NK-92 (cell line): Measurements from ENCODE around the gene IBTK.
"Not testable (repeated sequence)": the region's sequence is repeated elsewhere in the genome, so short reads cannot be mapped to it uniquely, and the experiment has no call there.

Experiments used
- DNase-seq: peaks from one replicate; lab custom pipeline; 2025; ENCODE audit not compliant: unreplicated experiment; lab: John Stamatoyannopoulos, UW

The IBTK gene, protein sequence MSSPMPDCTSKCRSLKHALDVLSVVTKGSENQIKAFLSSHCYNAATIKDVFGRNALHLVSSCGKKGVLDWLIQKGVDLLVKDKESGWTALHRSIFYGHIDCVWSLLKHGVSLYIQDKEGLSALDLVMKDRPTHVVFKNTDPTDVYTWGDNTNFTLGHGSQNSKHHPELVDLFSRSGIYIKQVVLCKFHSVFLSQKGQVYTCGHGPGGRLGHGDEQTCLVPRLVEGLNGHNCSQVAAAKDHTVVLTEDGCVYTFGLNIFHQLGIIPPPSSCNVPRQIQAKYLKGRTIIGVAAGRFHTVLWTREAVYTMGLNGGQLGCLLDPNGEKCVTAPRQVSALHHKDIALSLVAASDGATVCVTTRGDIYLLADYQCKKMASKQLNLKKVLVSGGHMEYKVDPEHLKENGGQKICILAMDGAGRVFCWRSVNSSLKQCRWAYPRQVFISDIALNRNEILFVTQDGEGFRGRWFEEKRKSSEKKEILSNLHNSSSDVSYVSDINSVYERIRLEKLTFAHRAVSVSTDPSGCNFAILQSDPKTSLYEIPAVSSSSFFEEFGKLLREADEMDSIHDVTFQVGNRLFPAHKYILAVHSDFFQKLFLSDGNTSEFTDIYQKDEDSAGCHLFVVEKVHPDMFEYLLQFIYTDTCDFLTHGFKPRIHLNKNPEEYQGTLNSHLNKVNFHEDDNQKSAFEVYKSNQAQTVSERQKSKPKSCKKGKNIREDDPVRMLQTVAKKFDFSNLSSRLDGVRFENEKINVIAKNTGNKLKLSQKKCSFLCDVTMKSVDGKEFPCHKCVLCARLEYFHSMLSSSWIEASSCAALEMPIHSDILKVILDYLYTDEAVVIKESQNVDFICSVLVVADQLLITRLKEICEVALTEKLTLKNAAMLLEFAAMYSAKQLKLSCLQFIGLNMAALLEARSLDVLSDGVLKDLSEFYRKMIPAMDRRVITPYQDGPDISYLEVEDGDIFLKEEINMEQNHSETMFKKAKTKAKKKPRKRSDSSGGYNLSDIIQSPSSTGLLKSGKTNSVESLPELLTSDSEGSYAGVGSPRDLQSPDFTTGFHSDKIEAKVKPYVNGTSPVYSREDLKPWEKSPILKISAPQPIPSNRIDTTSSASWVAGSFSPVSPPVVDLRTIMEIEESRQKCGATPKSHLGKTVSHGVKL (N-terminal part only)

DNA sequence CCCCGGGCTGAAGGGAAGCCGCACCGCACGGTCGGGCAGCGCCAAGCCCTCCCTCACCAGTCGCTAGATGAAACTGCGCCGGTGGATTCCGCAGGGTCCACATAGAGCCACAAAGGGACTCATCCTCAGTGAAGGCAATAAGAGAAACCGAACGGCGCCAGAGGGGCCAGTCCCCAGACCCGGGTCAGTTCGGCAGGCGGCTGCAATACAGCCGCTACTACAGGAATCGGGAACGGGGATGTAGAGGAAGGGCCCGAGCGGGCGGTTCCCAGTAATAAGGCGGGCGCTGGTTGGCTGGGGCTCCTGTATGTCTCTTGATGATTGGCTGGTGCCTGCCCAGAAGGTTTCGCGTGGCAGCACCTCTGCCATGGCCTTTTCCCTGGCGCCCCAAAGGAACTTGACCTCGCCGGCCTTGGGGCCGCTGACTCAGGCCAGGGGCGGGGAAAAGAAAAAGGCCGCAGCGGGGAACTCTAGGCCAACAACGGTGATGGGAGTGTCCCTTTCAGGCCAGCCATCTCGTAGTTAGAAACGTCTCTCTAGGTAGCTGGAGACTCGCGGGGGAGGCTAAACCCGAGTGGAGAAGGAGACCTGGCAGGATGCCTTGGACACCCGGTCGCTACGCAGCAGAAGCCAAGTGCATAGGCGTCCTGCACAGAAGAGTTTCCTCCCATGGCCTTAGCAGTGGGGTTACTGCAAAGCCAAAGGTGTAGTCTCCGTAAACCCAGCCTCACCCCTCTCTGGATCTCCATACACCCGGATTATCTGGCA lies at the start of gene IBTK:
TSS of gene IBTK (minus strand) at position 240 of the 768 bp plus-strand sequence. CDS start 7,258 bp downstream, outside the sequence.
- DNase-seq, result peak; percentile 21

- DNase-seq, result no peak
Measured at GRCh38 chr6:82283771-82284410, 36.3 kb upstream of the IBTK start.

DNA sequence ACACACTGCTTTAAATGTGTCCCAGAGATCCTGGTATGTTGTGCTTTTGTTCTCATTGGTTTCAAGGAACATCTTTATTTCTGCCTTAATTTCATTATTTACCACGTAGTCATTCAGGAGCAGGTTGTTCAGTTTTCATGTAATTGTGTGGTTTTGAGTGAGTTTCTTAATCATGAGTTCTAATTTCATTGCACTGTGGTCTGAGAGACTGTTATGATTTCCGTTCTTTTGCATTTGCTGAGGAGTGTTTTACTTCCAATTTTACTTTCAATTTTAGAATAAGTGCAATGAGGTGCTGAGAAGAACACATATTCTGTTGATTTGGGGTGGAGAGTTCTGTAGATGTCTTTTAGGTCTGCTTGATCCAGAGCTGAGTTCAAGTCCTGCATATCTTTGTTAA lies 34.0 kb upstream of the IBTK start:
- not testable (repeated sequence) for DNase-seq

- DNase-seq, result no peak
Measured at GRCh38 chr6:82277686-82278085, 30.1 kb upstream of the IBTK start.

DNA sequence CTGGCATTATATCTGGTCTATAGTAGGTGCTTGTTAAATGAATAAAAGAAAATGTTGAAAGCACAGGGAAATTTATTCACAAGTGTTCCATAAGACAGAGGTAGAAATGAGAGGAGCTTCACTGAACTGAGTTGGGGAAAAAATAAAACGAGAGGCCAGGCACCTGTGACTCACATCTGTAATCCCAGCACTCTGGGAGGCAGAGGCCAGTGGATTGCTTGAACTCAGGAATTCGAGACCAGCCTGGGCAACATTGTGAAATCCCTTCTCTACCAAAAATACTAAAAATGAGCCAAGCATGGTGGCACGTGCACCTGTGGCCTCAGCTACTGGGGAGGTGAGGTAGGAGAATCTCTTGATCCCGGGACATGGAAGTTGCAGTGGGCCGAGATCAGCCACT lies 28.1 kb upstream of the IBTK start:
- no peak for DNase-seq

DNA sequence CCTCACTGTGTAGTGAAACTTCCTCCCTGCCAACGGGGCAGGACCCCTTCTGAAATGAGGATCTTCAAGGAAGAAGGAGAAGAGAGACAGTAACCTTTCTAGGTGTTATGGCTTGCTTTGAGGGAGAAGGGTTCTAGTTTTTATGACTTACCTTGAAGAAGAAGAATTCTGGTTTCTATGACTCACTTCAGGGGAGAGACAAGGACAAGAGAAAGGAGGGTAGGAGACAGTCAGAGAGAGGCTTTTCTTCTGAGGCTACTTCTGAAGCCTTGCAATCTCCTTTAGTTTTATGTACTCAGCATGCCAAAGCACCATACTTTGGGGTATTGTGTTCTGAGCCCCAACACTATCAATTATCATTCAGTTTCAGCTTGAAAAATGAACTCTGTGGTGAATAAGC lies 25.8 kb upstream of the IBTK start:
- DNase-seq, result no peak

DNA sequence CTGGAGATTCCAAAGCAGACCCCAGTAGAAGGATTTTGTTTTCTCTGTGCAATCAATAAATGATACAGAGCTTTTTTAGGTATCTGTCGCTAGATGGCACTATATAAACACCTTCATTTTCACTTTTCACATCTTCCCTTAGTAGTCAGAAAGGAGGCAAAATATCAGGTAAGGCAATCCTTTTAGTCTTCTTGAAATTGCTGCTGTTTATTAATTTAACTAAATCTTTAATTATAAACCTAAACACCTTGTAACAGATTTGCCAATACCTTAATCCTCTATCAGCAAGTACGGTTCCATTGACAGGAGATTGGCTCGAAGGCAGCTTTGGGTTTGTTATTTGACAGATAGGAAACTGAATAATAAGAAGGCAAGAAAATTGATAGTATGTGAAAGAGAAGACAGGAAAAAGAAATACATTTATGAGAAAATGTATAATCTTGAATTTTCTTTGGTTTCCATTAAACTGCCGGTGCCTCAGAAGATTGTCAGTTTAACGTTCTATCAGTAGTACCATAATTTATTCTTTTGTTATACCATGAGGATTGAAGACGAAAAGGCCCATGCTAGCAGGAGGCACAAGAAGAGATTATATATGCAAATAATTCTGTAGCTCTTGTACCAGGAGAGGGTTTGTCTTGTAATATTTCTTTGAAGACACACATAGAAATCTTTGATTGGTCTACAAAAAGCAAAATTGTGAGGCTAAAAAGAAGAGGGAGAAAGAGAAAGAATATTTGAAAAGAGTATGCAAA lies 23.5 kb upstream of the IBTK start:
- no peak for DNase-seq

DNA sequence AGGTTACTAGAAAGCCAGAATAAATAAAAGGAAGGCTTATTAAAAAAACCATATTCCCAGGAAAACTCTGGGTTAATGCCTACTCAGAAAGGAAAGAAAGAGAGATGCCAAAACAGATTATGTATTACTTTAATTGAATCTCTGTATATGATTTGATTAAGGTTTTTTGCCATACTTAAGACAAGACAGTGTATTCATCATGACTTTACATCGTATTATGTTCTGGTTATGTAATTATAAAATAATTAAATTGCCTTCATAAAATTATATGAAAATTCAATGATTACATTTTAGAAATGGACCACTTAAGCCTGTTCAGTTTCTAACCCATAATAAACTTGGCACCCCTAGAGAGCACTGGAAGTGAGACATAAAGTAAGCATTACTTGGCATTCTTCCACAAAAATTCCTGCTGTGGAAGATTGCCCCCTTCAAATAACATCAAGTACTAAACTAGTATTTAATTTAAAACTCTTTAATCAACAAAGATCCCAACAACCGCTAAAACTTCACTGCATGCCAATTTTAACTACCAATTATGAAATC lies 20.8 kb upstream of the IBTK start:
- DNase-seq, result no peak

GRCh38 chr6:82264824-82265223 lies 17.3 kb upstream of the IBTK start:
- DNase-seq, result no peak

DNA sequence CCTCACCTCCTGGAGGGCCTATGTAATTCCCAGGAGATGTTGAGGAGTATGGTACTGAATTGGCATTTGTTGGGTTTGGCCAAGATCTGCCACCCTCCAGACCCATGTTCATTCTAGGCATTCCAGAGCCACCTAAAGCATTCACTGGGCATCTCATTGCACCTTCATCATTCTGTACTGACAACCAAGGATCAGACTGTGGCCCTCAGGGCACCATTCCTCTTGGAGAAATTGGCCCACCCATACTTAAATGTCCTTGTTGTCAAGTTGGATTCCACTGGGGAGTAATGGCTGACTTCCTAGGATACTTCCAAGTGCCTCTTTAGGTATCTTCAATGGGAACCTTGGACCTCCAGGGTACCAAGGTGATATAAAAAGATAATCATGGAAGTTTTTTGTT lies 16.8 kb upstream of the IBTK start:
- no peak for DNase-seq

- no peak for DNase-seq
Measured at GRCh38 chr6:82263916-82264315, 16.4 kb upstream of the IBTK start.

- DNase-seq, result no peak
Measured at GRCh38 chr6:82260997-82261732, 13.6 kb upstream of the IBTK start.

- DNase-seq, result no peak
Measured at GRCh38 chr6:82259389-82259788, 11.8 kb upstream of the IBTK start.

DNA sequence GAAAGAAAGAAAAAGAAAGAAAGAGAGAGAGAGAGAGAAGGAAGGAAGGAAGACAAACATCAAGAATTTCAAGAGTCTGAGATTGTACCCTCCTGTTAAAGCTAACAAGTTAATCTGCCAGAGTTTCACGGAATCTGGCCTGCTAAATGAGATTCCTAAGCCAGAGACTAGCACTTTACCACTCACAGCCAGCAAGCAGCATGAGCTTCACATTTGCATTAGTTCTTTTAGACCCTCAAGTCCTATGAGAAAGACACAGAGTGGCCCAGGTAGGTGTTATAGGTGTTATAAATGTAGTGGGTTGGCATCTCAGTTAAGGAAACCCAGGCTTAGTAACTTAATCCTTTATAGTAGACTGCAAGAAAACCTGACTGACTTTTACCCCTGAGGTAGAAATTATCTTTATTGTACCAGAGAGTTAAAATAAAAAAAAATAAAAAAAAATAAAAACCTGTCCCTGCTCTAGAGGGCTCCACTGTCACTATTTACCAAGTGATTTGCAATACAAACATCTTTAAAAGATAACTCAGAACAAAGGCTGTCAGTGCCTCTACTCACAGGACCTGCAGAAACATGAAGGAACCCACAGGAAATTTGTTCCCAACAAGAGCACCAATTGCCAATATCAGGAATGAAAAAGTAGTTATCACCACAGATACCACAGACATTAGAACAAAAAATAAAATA lies 9.7 kb upstream of the IBTK start:
- DNase-seq, result no peak

- DNase-seq, result not testable (repeated sequence)
Measured at GRCh38 chr6:82254722-82255121, 7.2 kb upstream of the IBTK start.

DNA sequence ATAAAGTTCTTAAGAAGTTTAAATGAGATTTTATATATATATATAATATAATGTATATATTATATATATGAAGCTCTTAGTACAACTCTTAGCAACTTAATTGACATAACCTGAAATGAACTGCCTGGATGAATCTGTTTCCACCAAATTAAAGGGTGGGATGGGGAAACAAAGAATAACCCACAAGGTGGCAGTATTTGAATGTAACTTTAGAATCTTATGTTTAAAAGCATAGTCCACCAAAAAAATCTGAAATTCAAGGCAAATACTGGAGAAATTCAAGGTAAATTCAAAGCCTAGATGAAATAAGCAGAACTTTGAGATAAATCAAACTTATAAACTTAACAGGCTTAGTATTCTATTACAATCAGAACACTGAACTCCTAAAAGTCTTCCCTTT lies 4.4 kb upstream of the IBTK start:
- DNase-seq, result no peak

DNA sequence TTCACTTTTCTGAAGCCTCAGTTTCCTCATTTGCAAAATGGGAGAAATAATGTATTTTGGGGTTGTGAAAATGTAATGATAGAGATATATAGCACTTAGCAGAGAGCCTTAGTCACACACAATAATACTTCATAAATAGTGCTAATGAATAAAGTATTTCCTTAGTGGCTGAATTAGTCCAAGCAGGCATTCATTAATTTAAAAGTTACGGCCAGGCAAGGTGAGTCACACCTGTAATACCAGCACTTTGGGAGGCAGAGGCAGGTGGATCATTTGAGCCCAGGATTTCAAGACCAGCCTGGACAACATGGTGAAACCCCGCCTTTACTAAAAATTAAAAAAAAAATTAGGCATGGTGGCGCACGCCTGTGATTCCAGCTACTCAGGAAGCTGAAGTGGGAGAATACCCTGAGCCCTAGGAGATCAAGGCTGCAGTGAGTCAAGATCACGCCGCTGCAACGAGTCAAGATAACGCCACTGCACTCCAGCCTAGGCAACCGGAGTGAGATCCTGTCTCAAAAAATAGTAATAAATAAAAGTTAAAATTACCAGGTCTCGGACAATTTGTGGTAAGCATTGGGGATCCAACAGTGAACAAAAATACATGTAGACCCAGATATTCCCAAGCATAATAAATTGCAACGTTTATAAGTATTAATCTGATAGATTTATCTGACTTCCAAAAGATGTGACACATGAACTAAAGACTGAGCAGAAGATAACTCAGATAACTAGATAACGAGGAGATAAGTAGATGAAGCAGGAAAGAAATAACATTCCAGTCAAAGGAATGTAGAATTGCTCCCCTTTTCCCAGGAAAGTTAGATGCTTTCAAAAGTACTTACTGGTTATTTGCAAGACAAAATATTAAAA lies 2.1 kb upstream of the IBTK start:
- DNase-seq, result no peak
